GM23338 (cell line): Measurements from ENCODE around the gene PRSS50. TPM values are rescaled to one million over a fixed set of nuclear protein-coding genes. Genes with fewer than 3 reads are reported as not detected.

Source experiments
- ATAC-seq: fragments of 200-7000 bp; cut with Tn5 transposase; 3 replicates; pipeline ENCODE4 v1.9.1; 2020
- DNase-seq: peaks from one replicate; pipeline ENCODE4 v3.0.0-alpha.2; 2015; ENCODE audit warnings: low spot score
- H2AFZ ChIP-seq: fragments of 200-600 bp; sonication (generic); 2 replicates; pipeline ENCODE4 v1.8.0; 2016; ENCODE audit warnings: antibody characterized with exemption, mild to moderate bottlenecking, moderate library complexity
- H3F3A ChIP-seq: fragments of 200-600 bp; sonication (generic); replicated peaks from 2 replicates; pipeline ENCODE4 v1.8.0; 2017; ENCODE audit warnings: antibody characterized with exemption, mixed run types, low read depth
- H3K27ac ChIP-seq: fragments of 200-600 bp; sonication (generic); 2 replicates; pipeline ENCODE4 v1.6.1; 2016; ENCODE audit warnings: low read depth
- H3K27me3 ChIP-seq: fragments of 200-600 bp; sonication (generic); 2 replicates; pipeline ENCODE4 v1.8.0; 2016; ENCODE audit warnings: mild to moderate bottlenecking, mixed run types, moderate library complexity; ENCODE audit not compliant: insufficient read depth
- H3K36me3 ChIP-seq: fragments of 200-600 bp; sonication (generic); 2 replicates; pipeline ENCODE4 v1.8.0; 2016; ENCODE audit warnings: mild to moderate bottlenecking; ENCODE audit not compliant: insufficient read depth
- H3K4me1 ChIP-seq: fragments of 200-600 bp; sonication (generic); 2 replicates; pipeline ENCODE4 v1.8.0; 2016; ENCODE audit warnings: mild to moderate bottlenecking, moderate library complexity; ENCODE audit not compliant: insufficient read depth
- H3K4me2 ChIP-seq: fragments of 200-600 bp; sonication (generic); 2 replicates; pipeline ENCODE4 v1.7.1; 2017; ENCODE audit warnings: mixed run types
- H3K4me3 ChIP-seq: fragments of 200-600 bp; sonication (generic); 2 replicates; pipeline ENCODE4 v1.6.1; 2016; ENCODE audit warnings: mixed run types
- H3K79me2 ChIP-seq: fragments of 200-600 bp; sonication (generic); replicated peaks from 2 replicates; pipeline ENCODE4 v1.8.0; 2017; ENCODE audit warnings: mild to moderate bottlenecking; ENCODE audit not compliant: insufficient read depth
- H3K9me2 ChIP-seq: fragments of 200-600 bp; sonication (generic); 2 replicates; pipeline ENCODE4 v1.8.0; 2017; ENCODE audit not compliant: insufficient read depth
- H4K20me1 ChIP-seq: fragments of 200-600 bp; sonication (generic); replicated peaks from 2 replicates; pipeline ENCODE4 v1.8.0; 2017; ENCODE audit warnings: mild to moderate bottlenecking; ENCODE audit not compliant: insufficient read depth
- H3K27ac Mint-ChIP-seq: 2 replicates; pipeline ENCODE4 v1.8.0; 2020; ENCODE audit warnings: inconsistent platforms, mild to moderate bottlenecking, moderate library complexity, mixed read lengths
- H3K27me3 Mint-ChIP-seq: 3 replicates; pipeline ENCODE4 v1.8.0; 2022; ENCODE audit warnings: low read depth, mild to moderate bottlenecking, moderate library complexity, mixed read lengths, inconsistent platforms; ENCODE audit not compliant: insufficient read depth, poor library complexity
- H3K36me3 Mint-ChIP-seq: 3 replicates; pipeline ENCODE4 v1.8.0; 2021; ENCODE audit warnings: low read depth, mild to moderate bottlenecking, inconsistent platforms, moderate library complexity, mixed read lengths
- H3K4me1 Mint-ChIP-seq: 3 replicates; pipeline ENCODE4 v1.8.0; 2020; ENCODE audit warnings: mild to moderate bottlenecking, inconsistent platforms, mixed read lengths
- H3K4me3 Mint-ChIP-seq: 3 replicates; pipeline ENCODE4 v1.8.0; 2021; ENCODE audit warnings: moderate library complexity, mild to moderate bottlenecking, inconsistent platforms, mixed read lengths
- H3K9me3 Mint-ChIP-seq: 3 replicates; pipeline ENCODE4 v1.8.0; 2020; ENCODE audit warnings: moderate library complexity, mild to moderate bottlenecking, inconsistent platforms, mixed read lengths
- CTCF ChIP-seq, 2 experiments: fragments of 200-600 bp in 1 of 2; sonication (generic) in 1 of 2; conservative IDR thresholded peaks; 2 replicates each; pipeline versions ENCODE4 v1.5.1 to v1.6.1; 2016 to 2017; ENCODE audit warnings: antibody characterized with exemption in 2 of 2, low read depth in 2 of 2, mild to moderate bottlenecking in 2 of 2, moderate library complexity in 1 of 2
- EZH2 ChIP-seq: fragments of 200-600 bp; sonication (generic); IDR thresholded peaks from one replicate; pipeline ENCODE4 v1.8.0; 2017; ENCODE audit warnings: antibody characterized with exemption, mild to moderate bottlenecking, low read depth; ENCODE audit not compliant: unreplicated experiment
- EZH2phosphoT487 ChIP-seq: fragments of 200-600 bp; sonication (generic); IDR thresholded peaks from one replicate; pipeline ENCODE4 v1.8.1; 2018; ENCODE audit warnings: antibody characterized with exemption; ENCODE audit not compliant: unreplicated experiment
- JUNB ChIP-seq: IDR thresholded peaks from one replicate; pipeline ENCODE4 v1.6.1; 2016; ENCODE audit warnings: antibody characterized with exemption; ENCODE audit not compliant: unreplicated experiment
- NANOG ChIP-seq: IDR thresholded peaks from 2 replicates; pipeline ENCODE4 v1.6.1; 2016; ENCODE audit warnings: antibody characterized with exemption, borderline replicate concordance
- POLR2AphosphoS5 ChIP-seq: IDR thresholded peaks from 2 replicates; pipeline ENCODE4 v1.6.1; 2016; ENCODE audit warnings: antibody characterized with exemption, low read depth
- ZNF114 ChIP-seq: fragments of 250-450 bp; sonication (Bioruptor Pico); IDR thresholded peaks from 2 replicates; pipeline ENCODE4 v1.5.0; 2020; ENCODE audit warnings: mild to moderate bottlenecking, moderate library complexity
- ZNF331 ChIP-seq: fragments of 250-450 bp; sonication (Bioruptor Pico); IDR thresholded peaks from 2 replicates; pipeline ENCODE4 v1.5.0; 2020; ENCODE audit warnings: low read depth, mild to moderate bottlenecking, moderate library complexity
- ZNF462 ChIP-seq: fragments of 250-450 bp; sonication (Bioruptor Pico); IDR thresholded peaks from 2 replicates; pipeline ENCODE4 v1.5.0; 2020; ENCODE audit warnings: mild to moderate bottlenecking, moderate library complexity
- polyA plus RNA-seq: library from polyadenylated mRNA; unstranded; fragments of >200 nt; fragmentation: Nextera tagmentation; extraction: Ambion mirVana; gene quantifications from 2 replicates; pipeline ENCODE4 v1.2.1, GENCODE V29; 2016
- total RNA-seq: library from RNA; depleted of rRNA; stranded (reverse); fragments of >200 nt; shearing (Covaris generic); gene quantifications from 2 replicates; pipeline ENCODE4 v1.2.3, GENCODE V29; 2014

The PRSS50 gene
- total and polyA plus RNA-seq, 2 experiments from 2014 or later = 0.60 to 1.5 TPM

GRCh38 chr3:46709157-46709654, 8.5 kb downstream of the PRSS50 start:
- Histone ChIP-seq H3K4me3 (no peak overlapping the region), H3K9me2 (no peaks in the 10 kb centered on the region), H4K20me1 (no peaks in the 10 kb centered on the region), H3K27ac (no peak overlapping the region), H3F3A (no peaks in the 10 kb centered on the region), H3K4me2 (no peak overlapping the region), H2AFZ (no peak overlapping the region), H3K27me3 (no peaks in the 10 kb centered on the region), H3K4me1 (no peaks in the 10 kb centered on the region; the same call in 1 of the 2 replicates), H3K36me3 (no peaks in the 10 kb centered on the region), H3K79me2 (no peaks in the 10 kb centered on the region)
- ATAC-seq (no peak), DNase-seq (no peak)
- Mint-ChIP-seq H3K27me3 (peaks cover 7% of the 10 kb centered on the region), H3K4me3 (no peak overlapping the region), H3K36me3 (no peaks in the 10 kb centered on the region), H3K9me3 (no peaks in the 10 kb centered on the region), H3K27ac (no peak overlapping the region), H3K4me1 (peaks cover 10% of the 10 kb centered on the region; the same call in 2 of the 3 replicates)
- no peak for TF ChIP-seq EZH2phosphoT487
- no peak for TF ChIP-seq NANOG
- no peak for TF ChIP-seq ZNF462 (CRISPR knock-in tag)

- Mint-ChIP-seq H3K4me3 (no peak overlapping the region), H3K36me3 (no peaks in the 10 kb centered on the region), H3K4me1 (peaks cover 10% of the 10 kb centered on the region; the same call in 2 of the 3 replicates), H3K9me3 (no peaks in the 10 kb centered on the region), H3K27ac (no peak overlapping the region), H3K27me3 (peaks cover 6% of the 10 kb centered on the region)
- Histone ChIP-seq H3K4me1 (no peaks in the 10 kb centered on the region; the same call in 1 of the 2 replicates), H3K4me3 (no peak overlapping the region), H3K27ac (no peak overlapping the region), H4K20me1 (no peaks in the 10 kb centered on the region), H3K4me2 (no peak overlapping the region), H3K79me2 (no peaks in the 10 kb centered on the region), H2AFZ (no peak overlapping the region), H3K36me3 (no peaks in the 10 kb centered on the region), H3F3A (no peaks in the 10 kb centered on the region), H3K9me2 (no peaks in the 10 kb centered on the region), H3K27me3 (no peaks in the 10 kb centered on the region)
- no peak for ATAC-seq
- no peak for DNase-seq
- TF ChIP-seq ZNF114 = no peak
- no peak for TF ChIP-seq EZH2
- no peak for TF ChIP-seq ZNF331 (CRISPR knock-in tag)
- no peak for TF ChIP-seq NANOG
- TF ChIP-seq JUNB = no peak
- TF ChIP-seq POLR2AphosphoS5 = no peak
- no peak for TF ChIP-seq EZH2phosphoT487
- no peak for TF ChIP-seq CTCF (conservative IDR thresholded peaks at IDR 0.05; ENCODE audit: low read depth in 2 of 2)
Observed at GRCh38 chr3:46708401-46709156, 9.1 kb downstream of the PRSS50 start.
